Stimulated activated CD4-positive, alpha-beta T cell treated with anti-CD3 and anti-CD28 coated beads, Interleukin-4, amount 100 ng/mL, for 4 hours (primary cell): Measurements from ENCODE around the gene OLFML1.

ENCODE experiments used
- DNase-seq, 2 experiments: peaks; one replicate each; pipeline ENCODE4 v3.0.0-alpha.2; 2020

The OLFML1 gene

GRCh38 chr11:7485186-7486097 lies at the start of gene OLFML1:
Gene OLFML1, plus strand, starts transcription at chr11:7485506. Its CDS starts 370 bp downstream, at chr11:7485876.
- DNase-seq: no peak

GRCh38 chr11:7436146-7436545 lies 49.2 kb upstream of the OLFML1 start:
- no peak for DNase-seq

GRCh38 chr11:7436657-7437056 lies 48.6 kb upstream of the OLFML1 start:
- no peak for DNase-seq

GRCh38 chr11:7437696-7438095 lies 47.6 kb upstream of the OLFML1 start:
- DNase-seq: no peak

GRCh38 chr11:7439746-7440320 lies 45.5 kb upstream of the OLFML1 start:
- DNase-seq: no peak

- peak; percentile 49 to 67 for DNase-seq
Observed at GRCh38 chr11:7442588-7443215, 42.6 kb upstream of the OLFML1 start.

GRCh38 chr11:7444091-7444981 lies 41.0 kb upstream of the OLFML1 start:
- DNase-seq: no peak

GRCh38 chr11:7445564-7445963 lies 39.7 kb upstream of the OLFML1 start:
- no peak for DNase-seq

GRCh38 chr11:7448201-7448600 lies 37.1 kb upstream of the OLFML1 start:
- no peak for DNase-seq

- no peak for DNase-seq
Observed at GRCh38 chr11:7449211-7449840, 36.0 kb upstream of the OLFML1 start.

GRCh38 chr11:7449841-7450214 lies 35.5 kb upstream of the OLFML1 start:
- DNase-seq: no peak

GRCh38 chr11:7450836-7451235 lies 34.5 kb upstream of the OLFML1 start:
- DNase-seq: no peak

- DNase-seq: no peak
Observed at GRCh38 chr11:7451520-7451919, 33.8 kb upstream of the OLFML1 start.

GRCh38 chr11:7451952-7452494 lies 33.3 kb upstream of the OLFML1 start:
- DNase-seq: no peak

- DNase-seq: no peak
Observed at GRCh38 chr11:7454854-7455253, 30.5 kb upstream of the OLFML1 start.

GRCh38 chr11:7457211-7457610 lies 28.1 kb upstream of the OLFML1 start:
- no peak for DNase-seq

- no peak for DNase-seq
Observed at GRCh38 chr11:7462706-7463105, 22.6 kb upstream of the OLFML1 start.

GRCh38 chr11:7467652-7468051 lies 17.7 kb upstream of the OLFML1 start:
- DNase-seq: no peak

- no peak for DNase-seq
Observed at GRCh38 chr11:7469351-7469865, 15.9 kb upstream of the OLFML1 start.

- DNase-seq: no peak
Observed at GRCh38 chr11:7471071-7471470, 14.2 kb upstream of the OLFML1 start.

GRCh38 chr11:7473717-7474116 lies 11.6 kb upstream of the OLFML1 start:
- no peak for DNase-seq

- DNase-seq: no peak
Observed at GRCh38 chr11:7480113-7480512, 5.2 kb upstream of the OLFML1 start.
